GM19035 (cell line): ENCODE data around the gene GABRA4.

Experiments
- ATAC-seq: cut with Tn5 transposase; IDR thresholded peaks from one replicate; pipeline ENCODE4 v1.9.1; 2021; ENCODE audit not compliant: unreplicated experiment

The GABRA4 gene

DNA sequence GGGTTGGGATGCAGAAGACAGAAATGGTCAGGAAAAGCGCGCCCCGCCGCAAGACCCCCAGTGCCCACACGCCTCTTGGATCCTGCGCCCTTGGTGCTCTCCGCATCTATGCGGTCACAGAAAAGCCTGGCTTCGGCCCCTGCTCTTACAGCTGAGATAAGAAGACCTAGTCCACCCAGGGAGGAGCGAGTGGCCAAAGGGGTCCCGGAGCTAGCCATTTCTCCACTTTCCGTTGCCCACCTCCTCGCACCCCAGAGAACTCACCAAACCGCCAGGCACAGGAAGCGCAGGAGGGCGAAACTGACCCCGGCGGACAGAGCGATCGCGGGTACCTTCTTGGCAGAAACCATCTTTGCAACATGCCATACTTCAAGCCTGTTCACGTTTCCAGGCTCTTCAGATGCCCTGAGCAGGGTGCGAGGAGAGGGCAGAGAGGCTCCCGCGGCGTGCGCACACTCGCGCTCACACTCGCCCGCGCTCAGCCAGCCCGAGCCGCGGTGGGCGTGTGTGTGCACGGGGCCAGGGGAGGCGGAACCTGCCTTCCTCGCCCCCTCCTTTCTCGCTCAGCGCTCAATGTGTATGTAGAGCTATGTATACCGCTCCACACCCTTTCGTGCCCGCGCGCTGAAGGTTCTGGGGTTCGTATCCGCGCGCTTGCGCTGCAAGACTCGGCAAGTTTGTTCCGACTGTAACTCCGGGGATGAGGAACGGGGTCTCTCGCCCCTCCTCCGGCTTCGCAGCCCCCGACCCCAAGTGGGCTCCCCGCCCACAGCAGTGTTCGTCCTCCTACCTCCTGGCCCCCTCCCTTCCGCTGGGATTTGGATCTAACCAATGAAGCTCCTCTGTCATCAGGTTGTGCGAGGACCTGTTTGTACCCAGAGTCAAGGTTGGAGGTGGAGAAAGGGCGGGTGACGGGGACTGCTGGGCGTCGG, at the start of gene GABRA4:
Gene GABRA4 (minus strand): TSS at position 507 of the 932 bp plus-strand sequence. CDS start 157 bp downstream, at position 350.
- no peak for ATAC-seq

DNA sequence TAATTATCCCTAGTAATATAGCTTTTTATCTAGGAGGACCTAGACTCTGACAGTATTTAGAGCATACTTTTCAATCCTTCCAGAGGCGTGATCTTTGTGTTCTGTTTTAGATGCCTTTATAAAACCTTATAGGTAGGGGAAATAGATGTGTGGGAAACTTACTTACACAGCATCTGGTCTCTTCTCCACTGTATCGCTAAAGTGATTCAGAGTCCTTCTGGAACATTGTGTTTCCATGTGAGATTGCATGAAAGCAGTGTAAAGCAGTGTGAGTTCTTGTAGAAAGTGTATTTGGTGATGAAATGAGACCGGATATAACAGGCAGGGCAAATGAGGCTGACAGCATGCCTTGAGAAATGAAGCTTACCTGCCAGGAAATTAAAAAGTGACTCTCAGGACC, 47.4 kb upstream of the GABRA4 start:
- ATAC-seq, result no peak

DNA sequence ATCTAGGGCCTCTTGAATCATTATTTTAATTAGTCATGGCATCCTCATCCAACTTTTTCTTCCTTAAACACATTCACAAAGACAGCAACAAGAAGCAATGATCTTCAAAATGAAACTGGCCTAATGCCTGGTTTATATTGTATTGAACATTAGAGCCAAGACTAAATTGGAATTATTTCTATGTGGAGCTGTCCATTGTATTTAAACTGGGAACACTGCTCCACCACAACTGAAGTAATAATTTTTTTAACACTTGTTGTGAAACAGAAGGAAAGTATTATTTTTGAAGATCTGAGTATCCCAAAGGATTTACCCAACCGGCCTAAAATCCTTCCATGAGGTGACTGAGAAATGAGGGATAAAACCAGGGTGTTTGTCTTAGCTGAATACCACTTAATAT, 44.9 kb upstream of the GABRA4 start:
- ATAC-seq, result no peak

DNA sequence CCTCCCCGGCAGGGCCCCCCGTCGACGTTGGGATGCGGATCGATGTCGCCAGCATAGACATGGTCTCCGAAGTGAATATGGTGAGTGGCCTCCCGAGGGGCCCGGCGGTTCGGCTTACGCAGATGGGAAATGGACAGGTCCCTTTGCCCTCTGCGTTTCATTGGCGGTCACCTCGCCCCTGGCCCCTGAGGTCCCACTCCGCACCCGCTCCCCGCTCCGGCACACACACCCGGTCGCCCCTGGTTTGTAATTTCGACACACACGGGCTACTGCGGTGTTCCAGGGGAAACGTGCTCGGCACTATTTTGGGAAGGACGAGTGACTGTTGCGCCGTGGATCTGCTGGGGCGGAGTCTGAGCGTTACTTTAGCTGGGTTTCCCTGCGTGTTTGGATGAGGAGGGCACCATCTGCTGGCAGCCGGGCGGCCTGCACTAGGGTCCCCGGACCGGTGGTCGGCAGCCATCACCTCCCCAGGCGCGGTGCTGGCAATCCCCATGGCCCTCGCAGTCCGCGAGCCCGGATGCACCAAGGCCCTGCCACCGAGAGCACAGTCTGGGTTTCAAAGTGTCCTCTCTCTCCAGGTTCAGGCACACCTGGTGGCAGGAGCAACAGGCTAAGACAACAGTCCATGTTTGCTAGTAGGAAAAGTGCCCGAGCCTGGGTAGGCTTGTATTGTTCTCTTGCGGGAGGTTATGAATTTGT, 39.2 kb upstream of the GABRA4 start:
- ATAC-seq, result peak; percentile 91

DNA sequence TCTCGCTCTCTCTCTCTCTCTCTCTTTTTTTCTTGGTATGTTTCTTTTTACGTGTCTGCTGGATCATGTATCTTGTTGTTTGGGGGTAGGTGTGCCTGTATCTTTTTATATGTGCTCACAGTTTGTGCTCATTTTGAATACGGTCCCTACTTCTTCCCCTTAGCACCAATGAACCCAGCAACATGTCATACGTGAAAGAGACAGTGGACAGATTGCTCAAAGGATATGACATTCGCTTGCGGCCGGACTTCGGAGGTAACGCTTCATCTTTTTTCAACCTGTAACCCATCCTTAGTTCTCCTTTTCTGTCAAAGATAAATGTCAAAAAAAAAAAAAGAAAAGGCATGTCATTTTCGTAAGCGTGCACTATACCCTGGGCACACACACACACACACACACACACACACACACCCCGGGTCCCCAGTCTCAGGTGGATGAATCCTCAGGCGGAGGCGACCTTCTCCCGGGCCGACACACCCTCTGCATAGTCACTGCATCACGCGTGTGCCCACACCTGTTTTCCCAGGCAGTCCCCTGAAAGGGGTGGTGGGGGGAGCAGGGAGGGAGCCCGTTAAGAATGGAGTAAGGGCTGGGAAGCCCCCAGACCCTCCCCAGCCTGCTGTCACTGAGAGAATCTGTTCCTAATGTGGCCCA, 38.5 kb upstream of the GABRA4 start:
- ATAC-seq, result no peak

DNA sequence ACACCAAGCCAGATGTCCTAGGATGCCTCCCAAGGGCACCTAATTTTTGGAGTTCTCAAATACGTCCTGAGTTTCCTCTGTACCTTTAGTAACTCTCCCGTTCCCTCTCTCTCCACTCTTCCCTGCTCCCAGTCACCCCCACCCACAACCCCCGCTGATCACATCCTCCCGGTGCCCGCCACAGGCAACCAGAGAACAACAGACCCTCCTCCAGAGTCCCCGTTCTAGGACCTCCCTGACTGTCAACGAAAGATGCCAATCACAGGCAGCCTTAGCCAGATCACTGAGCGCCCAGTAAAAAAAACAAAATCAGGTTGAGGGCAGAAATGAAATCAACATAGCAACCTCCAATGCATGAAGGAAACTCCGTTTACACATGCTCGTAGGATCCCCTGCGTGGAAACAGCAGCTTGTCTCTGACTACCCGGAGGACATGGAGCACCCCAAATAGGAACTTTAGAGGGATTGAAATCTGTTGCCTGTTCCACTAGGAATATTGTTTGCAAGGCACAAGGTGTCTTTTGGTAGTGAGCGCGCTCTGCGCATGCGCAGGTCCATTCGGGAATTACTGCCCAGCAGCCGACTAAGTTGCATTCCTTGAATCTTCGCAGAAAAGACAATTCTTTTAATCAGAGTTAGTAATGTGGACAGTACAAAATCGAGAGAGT, 37.8 kb upstream of the GABRA4 start, which contains the start of gene GABRB1:
Gene GABRB1 (plus strand): TSS at position 557 of the 668 bp plus-strand sequence.
- no peak for ATAC-seq

DNA sequence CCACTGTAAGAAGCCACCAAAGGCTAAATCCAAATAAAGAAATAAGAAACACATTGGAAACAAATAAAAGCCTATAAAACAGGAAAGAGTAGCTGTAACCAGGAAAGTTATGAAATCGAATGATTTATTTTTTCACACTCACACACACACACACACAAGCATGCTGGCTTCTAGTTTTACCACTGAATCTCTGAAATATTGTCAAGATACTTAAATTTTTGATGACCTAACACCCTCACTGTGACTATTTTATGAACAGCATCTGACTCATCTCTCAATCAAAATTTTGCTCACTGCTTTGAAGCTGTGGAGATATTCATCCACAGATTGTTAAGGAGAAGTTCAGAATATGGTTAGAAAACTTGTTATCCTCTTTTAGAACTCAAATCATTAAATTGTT, 24.1 kb upstream of the GABRA4 start:
- no peak for ATAC-seq

DNA sequence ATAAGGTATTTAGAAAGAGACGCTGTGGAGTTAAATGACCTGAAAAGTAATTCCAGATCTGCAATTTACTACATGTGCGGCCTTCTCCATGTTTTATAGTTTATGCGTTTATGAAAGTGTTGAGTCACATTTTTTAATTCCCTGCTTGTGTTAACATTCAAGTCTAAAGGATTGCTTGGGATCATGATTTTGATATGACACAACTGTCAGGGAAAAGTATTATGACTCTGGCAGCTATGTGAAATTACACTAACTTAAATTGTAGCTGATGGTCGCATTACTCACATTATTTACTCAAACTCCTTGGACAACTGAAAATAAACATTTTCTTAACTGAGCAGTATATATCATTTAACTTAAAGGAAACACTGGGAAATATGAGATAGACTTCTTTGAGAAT, 23.7 kb upstream of the GABRA4 start:
- ATAC-seq, result no peak

DNA sequence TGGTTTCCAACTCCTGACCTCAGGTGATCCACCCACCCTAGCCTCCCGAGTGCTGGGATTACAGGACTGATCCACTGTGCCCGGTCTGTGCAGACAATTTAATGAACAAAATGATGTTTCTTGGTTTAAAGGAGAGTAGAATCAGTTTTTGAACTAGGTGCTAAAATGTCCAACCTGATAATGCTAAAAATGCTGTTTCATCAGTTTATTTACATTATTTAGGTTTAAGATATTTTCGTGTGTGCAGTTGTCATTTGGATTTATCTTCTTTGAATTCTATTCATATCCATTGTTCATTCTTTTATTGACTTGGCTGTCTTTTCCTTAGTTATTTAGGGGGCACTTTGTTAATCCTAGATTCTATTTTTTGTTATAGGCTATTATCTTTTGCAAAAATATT, 20.0 kb upstream of the GABRA4 start:
- ATAC-seq, result no peak

DNA sequence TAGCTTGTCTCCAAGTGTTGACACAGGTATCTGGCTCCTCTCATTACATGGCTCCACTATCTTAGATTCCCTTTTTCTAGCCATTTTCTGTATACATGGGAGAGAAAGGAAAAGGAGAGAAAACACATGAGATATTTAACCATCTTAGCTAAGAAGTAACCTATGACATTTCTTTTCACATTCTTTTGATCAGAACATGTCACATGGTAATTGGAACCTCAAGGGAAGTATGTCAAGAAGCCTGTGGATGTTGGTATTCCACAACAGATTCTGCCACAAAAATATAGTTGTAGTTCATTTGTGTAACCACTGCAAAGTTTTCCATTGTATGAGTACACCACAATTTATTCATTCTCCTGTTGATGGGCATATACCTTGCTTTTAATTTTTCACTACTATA, 19.3 kb upstream of the GABRA4 start:
- no peak for ATAC-seq

DNA sequence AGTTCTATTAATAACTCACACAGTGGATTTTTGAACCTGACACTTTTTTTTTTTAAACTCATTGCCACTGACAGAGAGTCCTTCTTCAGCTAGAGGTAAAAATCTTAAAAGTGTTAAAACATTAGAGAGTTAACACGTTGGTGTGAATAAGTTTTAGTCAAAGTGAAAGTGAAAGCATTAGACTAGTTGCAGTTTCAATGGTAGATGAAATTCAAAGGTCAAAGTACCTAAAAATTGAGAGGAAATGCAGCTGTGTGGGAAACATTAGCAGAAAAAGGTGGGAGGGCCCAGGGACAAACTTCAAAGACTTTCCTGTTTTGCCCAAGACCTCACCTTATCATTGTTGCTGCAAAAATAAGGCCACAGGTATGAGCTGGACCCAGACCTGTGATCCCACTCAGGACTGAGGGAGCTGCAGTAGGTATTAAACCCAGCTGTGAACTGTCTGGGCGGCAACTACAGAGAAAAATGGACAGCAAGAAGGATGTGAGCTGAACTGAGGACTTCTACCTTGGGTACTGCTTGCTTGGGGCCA, 17.6 kb upstream of the GABRA4 start:
- ATAC-seq, result peak; percentile 90

DNA sequence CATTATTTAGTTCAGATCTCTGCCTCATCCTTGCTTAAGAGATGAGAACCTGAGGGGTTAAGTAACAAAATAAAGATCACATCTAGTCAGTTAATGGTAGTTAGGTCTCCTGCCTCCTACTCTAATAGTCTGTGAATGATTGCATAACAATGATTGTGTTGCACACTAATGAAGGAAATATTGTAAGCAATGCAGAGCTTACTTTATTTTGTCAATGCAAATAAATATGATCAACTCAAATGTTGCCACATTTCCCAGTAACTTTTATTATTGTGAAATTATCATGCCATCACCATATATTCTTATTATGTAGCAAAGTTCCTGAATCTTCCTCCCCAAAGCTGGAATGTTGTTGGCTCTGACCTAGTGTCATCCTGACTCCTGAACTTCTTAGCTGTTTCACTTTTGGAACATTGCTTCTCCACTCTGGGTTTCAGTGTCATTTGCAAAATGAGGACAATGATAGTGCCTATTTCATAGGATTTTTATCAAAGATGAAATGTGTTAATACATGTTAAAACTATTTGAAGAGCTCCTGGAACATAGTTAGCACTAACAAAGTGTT, 17.0 kb upstream of the GABRA4 start:
- ATAC-seq, result peak; percentile 4

DNA sequence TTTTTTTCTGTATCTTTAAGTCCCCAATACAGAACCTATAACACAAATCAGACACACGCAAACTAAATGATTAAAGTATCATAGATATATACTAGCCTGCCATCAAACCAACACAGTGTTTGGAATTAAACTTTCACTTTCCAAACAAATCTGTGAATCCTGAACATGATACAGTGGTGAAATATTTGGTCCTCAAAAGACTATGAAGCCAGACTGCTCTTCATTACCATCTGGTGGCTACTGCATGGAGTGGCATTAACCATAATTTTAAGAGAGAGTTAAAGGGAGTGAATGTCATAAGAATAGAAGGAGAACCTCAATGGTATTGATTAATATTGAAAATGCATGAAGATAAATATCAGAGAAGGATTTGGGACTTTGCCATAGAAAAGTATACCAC, 9.2 kb upstream of the GABRA4 start:
- ATAC-seq, result no peak

DNA sequence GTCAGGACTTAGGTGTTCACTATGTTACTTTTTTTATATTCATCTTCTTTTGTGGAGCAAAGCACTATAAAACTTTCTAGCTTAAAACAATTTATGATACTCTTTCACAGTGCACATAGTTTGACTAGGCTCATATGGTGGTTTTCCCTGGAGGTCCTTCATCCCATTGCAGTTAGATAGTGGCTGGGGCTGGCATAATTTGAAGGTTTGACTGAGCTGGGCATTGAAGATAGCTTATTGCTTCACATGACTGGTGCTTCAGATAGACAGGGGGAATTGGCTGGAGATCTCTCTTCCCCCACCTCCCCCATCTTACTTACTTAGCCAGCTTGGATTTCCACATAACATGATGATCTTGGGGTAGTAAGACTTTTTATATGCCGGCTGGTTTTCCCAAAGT, 7.0 kb upstream of the GABRA4 start:
- no peak for ATAC-seq

DNA sequence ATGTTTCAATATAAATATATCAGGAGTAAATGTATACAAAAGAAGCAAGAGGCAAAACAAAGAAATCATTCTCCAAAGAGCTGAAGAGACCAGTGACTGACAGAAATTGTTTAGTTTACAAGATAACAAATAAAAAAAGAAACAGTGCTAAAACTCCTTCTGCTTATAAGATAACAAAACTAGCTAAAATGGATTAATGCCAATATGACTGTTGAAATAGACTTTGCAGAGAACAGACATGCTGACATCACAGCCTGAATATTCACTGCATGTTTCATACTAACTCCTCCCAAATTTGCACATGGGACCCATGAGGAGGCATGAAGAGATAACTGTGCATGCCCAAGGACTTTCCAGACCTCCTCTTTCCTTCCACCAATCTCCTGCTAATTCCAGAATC, 6.2 kb upstream of the GABRA4 start:
- ATAC-seq, result no peak

DNA sequence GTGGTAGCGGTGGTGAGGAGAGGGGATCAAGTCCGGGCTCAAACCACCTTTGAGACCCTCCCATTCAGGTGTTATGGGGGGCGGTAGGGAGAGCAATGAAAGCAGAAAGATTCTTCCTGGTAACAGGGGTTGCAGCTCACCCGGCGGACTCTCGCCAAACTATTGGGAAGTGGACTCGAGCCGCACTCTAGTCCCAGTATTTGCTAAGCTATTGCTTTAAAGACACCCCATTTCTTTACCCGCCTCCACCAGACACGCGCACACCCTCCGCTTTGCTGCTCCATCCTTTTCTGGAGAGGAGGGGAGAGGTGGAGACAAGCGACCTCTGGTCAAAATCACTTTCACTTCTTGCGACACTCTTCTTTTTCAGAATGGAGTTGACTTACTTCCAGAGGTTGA, 625 bp upstream of the GABRA4 start:
- no peak for ATAC-seq

DNA sequence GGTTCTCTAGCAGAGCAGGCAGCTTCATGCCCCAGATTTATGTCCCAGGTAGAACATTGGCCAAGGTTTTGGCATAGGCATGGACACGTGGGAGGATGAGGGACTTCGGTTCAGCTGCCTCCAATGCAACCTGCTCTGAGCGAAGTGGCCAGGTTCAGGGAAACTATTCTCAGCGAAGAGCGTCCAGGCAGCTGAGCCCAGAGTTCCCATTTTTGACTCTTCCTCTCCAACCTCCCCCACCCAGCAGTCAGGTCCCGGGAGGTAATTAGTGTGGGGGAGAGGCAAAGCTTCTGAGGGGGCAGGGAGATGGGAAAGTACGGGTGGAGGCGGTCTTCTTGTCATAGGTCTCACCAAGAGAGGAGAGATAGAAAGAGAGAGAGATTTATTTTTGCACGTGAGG, 1.0 kb downstream of the GABRA4 start:
- ATAC-seq, result no peak

DNA sequence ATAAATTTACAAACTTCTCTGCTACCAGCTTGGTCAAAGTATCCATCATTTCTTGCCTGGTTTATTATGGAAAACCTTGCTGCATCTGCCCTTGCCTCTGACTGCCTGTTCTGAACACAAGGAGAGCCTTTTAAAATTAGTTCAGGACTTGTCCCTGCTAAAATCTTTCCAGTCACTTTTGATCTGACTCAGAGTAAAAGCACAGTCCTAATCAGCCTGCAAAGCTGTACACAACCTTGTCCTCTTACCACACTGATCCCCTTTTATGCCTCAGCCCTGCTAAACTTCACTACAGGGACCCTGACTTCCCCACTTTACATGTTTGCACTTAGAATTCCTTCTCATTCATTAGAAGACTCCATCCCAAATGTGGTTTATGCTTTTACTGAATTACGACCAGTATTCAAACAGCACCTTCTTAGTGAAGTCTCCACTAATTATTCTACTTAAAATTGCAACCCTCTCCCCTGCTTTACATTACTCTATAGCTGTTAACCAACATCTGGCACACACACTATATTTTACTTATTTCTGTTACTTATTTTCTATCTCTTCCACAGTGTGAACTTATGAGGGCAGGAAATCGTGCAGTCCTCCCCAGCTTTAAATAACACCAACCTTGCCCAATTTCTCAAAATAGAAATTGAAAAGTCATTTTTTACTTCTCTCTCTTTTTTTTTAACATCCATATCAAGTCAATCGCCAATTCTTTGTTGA, 6.3 kb downstream of the GABRA4 start:
- ATAC-seq, result no peak

DNA sequence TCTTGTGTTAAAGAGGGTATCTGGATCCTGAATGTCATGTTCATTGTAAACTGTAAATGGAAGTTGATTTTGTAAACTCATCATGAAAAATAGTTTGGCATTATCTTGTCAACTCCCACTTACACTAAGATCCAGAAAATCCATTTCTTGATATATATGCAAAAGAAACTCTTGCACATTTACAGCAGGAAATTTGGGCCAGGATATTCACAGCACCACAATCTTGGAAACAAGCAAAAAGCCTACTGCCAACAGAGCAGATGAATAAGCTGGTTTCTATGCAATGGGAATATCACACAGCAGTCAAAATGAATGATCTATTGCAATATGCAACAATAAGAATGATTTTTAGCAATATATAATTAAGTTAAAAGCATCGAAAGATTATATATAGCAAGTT, 8.6 kb downstream of the GABRA4 start:
- ATAC-seq, result no peak

DNA sequence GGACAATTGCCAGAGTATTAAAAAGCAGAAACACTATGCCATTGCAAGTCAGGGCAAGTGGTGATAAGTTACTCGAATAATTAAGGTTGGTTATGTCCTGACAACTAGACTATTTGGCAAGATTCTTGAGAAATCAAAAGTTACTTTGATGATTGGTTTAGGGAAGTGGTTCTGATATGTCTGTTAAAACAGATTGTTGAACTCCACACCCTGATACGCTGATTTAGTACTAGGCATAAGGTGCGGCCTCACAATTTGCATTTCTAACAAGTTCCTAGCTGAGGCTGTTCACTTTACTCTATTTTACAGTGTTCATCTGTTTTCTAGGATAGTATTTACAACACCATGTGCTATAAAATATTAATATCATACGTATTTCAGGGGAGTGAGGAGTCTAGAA, 12.5 kb downstream of the GABRA4 start:
- ATAC-seq, result no peak
